Measurements from ENCODE around the gene STK24. TPM values are rescaled to one million over a fixed set of nuclear protein-coding genes. Genes with fewer than 3 reads are reported as not detected.
A peak's percentile ranks its signal among the peaks of the same experiment; 100 is the strongest.

Gene STK24
- total RNA-seq, 1 donor from 2014 or later: 92.3 TPM

- H3K36me3 Mint-ChIP-seq (ENCODE audit: low read depth, unreplicated experiment): peaks cover 9% of the 10 kb centered on the region
- no peak overlapping the region for H3K27ac Mint-ChIP-seq (ENCODE audit: unreplicated experiment)
- no peak for TF ChIP-seq CTCF (IDR thresholded peaks at IDR 0.05; ENCODE audit: unreplicated experiment)
- DNase-seq (ENCODE audit: low spot score): no peak
- H3K4me3 Mint-ChIP-seq (ENCODE audit: unreplicated experiment): no peak overlapping the region
- H3K9me3 Mint-ChIP-seq (ENCODE audit: unreplicated experiment): no peaks in the 10 kb centered on the region
- peaks cover 52% of the 10 kb centered on the region for H3K4me1 Mint-ChIP-seq (ENCODE audit: unreplicated experiment)
- peaks cover 4% of the 10 kb centered on the region for H3K27me3 Mint-ChIP-seq (ENCODE audit: unreplicated experiment)
These were observed 36.4 kb downstream of the STK24 start for GRCh38 chr13:98540476-98540875.

- Mint-ChIP-seq H3K4me3 (ENCODE audit: unreplicated experiment) (no peak overlapping the region), H3K9me3 (ENCODE audit: unreplicated experiment) (no peaks in the 10 kb centered on the region), H3K27me3 (ENCODE audit: unreplicated experiment) (peaks cover 4% of the 10 kb centered on the region), H3K4me1 (ENCODE audit: unreplicated experiment) (peaks cover 54% of the 10 kb centered on the region), H3K36me3 (ENCODE audit: low read depth, unreplicated experiment) (peaks cover 9% of the 10 kb centered on the region), H3K27ac (ENCODE audit: unreplicated experiment) (no peak overlapping the region)
- DNase-seq (ENCODE audit: low spot score): no peak
- no peak for TF ChIP-seq CTCF (IDR thresholded peaks at IDR 0.05; ENCODE audit: unreplicated experiment)
These were observed 37.2 kb downstream of the STK24 start for GRCh38 chr13:98539666-98540065.

- no peak for TF ChIP-seq CTCF (IDR thresholded peaks at IDR 0.05; ENCODE audit: unreplicated experiment)
These were observed 38.0 kb downstream of the STK24 start for GRCh38 chr13:98538876-98539275.

GRCh38 chr13:98537740-98538139, 39.2 kb downstream of the STK24 start:
- H3K27me3 Mint-ChIP-seq (ENCODE audit: unreplicated experiment): peaks cover 4% of the 10 kb centered on the region
- no peak for DNase-seq (ENCODE audit: low spot score)
- TF ChIP-seq CTCF (IDR thresholded peaks at IDR 0.05; ENCODE audit: unreplicated experiment): no peak
- H3K9me3 Mint-ChIP-seq (ENCODE audit: unreplicated experiment): no peaks in the 10 kb centered on the region
- H3K27ac Mint-ChIP-seq (ENCODE audit: unreplicated experiment): no peak overlapping the region
- H3K4me3 Mint-ChIP-seq (ENCODE audit: unreplicated experiment): no peak overlapping the region
- H3K4me1 Mint-ChIP-seq (ENCODE audit: unreplicated experiment): peaks cover 42% of the 10 kb centered on the region
- H3K36me3 Mint-ChIP-seq (ENCODE audit: low read depth, unreplicated experiment): peaks cover 9% of the 10 kb centered on the region

More at GRCh38 chr13:98538876-98539275, 38.0 kb downstream of the STK24 start:
- peaks cover 4% of the 10 kb centered on the region for H3K27me3 Mint-ChIP-seq (ENCODE audit: unreplicated experiment)
- peaks cover 52% of the 10 kb centered on the region for H3K4me1 Mint-ChIP-seq (ENCODE audit: unreplicated experiment)
- peak overlapping the region; percentile 14 for H3K27ac Mint-ChIP-seq (ENCODE audit: unreplicated experiment)
- H3K36me3 Mint-ChIP-seq (ENCODE audit: low read depth, unreplicated experiment): peaks cover 9% of the 10 kb centered on the region
- H3K4me3 Mint-ChIP-seq (ENCODE audit: unreplicated experiment): peak overlapping the region; percentile 4
- no peak for DNase-seq (ENCODE audit: low spot score)
- no peaks in the 10 kb centered on the region for H3K9me3 Mint-ChIP-seq (ENCODE audit: unreplicated experiment)

DNA sequence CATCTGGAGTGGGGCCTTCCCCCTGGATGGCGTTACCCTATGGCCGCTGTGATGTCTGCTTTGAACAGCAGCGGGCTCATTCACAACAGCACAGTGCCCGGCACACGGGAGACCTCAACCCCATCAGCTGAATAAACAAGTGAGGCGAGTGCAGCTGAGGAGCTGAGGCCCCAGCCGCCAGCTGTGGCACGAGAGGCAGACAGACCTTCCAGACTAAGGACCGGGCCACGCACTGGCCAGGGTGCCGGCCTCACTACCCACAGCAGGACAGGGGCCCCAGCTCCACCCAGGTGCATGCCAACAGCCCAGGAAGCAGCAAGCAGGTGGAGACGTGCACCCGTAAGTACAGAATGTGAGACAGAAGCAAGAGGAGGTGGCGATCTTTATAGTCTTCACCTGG, 39.6 kb downstream of the STK24 start:
- no peak for DNase-seq (ENCODE audit: low spot score)
- TF ChIP-seq CTCF (IDR thresholded peaks at IDR 0.05; ENCODE audit: unreplicated experiment): no peak
- peaks cover 38% of the 10 kb centered on the region for H3K4me1 Mint-ChIP-seq (ENCODE audit: unreplicated experiment)
- peaks cover 4% of the 10 kb centered on the region for H3K27me3 Mint-ChIP-seq (ENCODE audit: unreplicated experiment)
- no peaks in the 10 kb centered on the region for H3K9me3 Mint-ChIP-seq (ENCODE audit: unreplicated experiment)
- H3K36me3 Mint-ChIP-seq (ENCODE audit: low read depth, unreplicated experiment): peaks cover 9% of the 10 kb centered on the region
- H3K4me3 Mint-ChIP-seq (ENCODE audit: unreplicated experiment): no peak overlapping the region
- no peak overlapping the region for H3K27ac Mint-ChIP-seq (ENCODE audit: unreplicated experiment)

All from endothelial cell (in vitro differentiated cells).